ENCODE measurements around the gene RALGAPA2. TPM values are rescaled to one million over a fixed set of nuclear protein-coding genes. Genes with fewer than 3 reads are reported as not detected.

RALGAPA2 gene
- total RNA-seq, 1 donor from 2014 or later = 22.1 TPM

DNA sequence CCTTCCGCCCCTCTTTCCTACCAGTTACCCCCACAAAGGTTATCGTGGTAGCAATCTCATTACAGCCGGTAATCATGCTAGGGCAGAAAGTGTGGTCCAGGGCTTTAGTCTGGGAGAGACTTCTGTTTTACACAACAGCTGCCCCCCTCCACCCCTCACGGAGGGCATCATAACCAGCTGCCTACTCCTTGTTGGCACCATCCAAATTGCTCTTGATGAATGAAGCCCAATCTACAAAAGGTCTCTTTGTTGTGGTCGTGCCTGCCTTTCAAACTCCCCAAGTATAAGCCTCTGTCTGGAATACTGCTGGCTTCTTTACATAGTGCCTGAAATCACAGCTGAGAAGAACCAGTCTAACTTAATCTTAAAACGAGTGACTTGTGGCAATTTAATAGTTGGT lies 186.7 kb downstream of the RALGAPA2 start:
- no peaks in the 10 kb centered on the region for H3K9me3 Mint-ChIP-seq
- no peak overlapping the region for H3K27ac Mint-ChIP-seq
- no peaks in the 10 kb centered on the region for H3K27me3 Mint-ChIP-seq (ENCODE audit: low read depth)
- H3K4me3 Mint-ChIP-seq (ENCODE audit: low read depth) = no peak overlapping the region
- peaks cover 5% of the 10 kb centered on the region for H3K36me3 Mint-ChIP-seq (ENCODE audit: low read depth)
- peaks cover 4% of the 10 kb centered on the region for H3K4me1 Mint-ChIP-seq (ENCODE audit: low read depth)
- no peak for DNase-seq (ENCODE audit: low spot score)
- intact Hi-C loops (cut with micrococcal nuclease) = no loop called here

DNA sequence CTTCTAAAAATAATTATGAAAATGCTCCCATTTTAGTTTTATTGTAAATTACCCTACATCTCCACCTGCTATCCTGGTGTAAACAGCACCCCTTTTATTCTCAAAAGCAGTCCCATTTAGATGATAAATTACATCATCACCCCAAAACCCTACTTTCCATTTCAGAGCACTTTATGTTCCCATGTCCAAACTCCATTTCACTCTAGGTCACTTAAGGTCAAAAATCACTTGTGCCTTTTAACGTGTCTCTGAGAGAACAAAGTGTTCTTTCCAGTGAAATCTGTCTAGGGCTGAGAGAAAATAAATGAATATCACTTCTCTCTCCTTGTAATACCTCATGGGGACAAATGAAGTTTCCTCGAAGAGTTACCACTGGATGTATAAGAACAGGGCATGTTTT lies 187.2 kb downstream of the RALGAPA2 start:
- H3K4me3 Mint-ChIP-seq (ENCODE audit: low read depth) = no peak overlapping the region
- H3K36me3 Mint-ChIP-seq (ENCODE audit: low read depth) = peaks cover 10% of the 10 kb centered on the region
- no peaks in the 10 kb centered on the region for H3K9me3 Mint-ChIP-seq
- no peak for DNase-seq (ENCODE audit: low spot score)
- peaks cover 4% of the 10 kb centered on the region for H3K4me1 Mint-ChIP-seq (ENCODE audit: low read depth)
- H3K27me3 Mint-ChIP-seq (ENCODE audit: low read depth) = no peaks in the 10 kb centered on the region
- H3K27ac Mint-ChIP-seq = no peak overlapping the region
- intact Hi-C loops (cut with micrococcal nuclease) = no loop called here

DNA sequence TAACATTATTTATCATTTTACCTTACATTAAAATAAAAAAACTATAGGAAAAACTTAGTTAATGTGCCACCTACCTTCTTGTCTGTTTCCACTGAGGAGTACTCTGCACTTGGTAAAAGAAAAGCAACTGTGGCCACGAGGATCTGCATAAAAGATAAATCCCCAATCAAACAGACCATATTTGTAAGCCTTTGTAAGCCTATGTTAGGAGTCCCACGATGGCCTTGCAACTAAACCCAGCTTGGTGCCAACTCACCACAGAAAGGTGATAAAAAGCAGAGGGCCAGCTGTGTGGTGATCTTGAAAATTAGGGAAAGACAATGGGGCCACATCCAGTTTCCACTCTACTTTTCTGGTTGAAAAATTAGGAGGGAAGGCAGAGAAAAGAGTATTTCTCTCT lies 187.7 kb downstream of the RALGAPA2 start:
- H3K4me3 Mint-ChIP-seq (ENCODE audit: low read depth) = no peak overlapping the region
- H3K9me3 Mint-ChIP-seq = no peaks in the 10 kb centered on the region
- no peaks in the 10 kb centered on the region for H3K27me3 Mint-ChIP-seq (ENCODE audit: low read depth)
- H3K4me1 Mint-ChIP-seq (ENCODE audit: low read depth) = peaks cover 4% of the 10 kb centered on the region
- intact Hi-C loops (cut with micrococcal nuclease) = no loop called here
- DNase-seq (ENCODE audit: low spot score) = no peak
- H3K36me3 Mint-ChIP-seq (ENCODE audit: low read depth) = peaks cover 13% of the 10 kb centered on the region
- H3K27ac Mint-ChIP-seq = no peak overlapping the region

GRCh38 chr20:20521736-20522135 lies 190.7 kb downstream of the RALGAPA2 start:
- intact Hi-C loops (cut with micrococcal nuclease) = no loop called here
- Mint-ChIP-seq H3K4me1 (ENCODE audit: low read depth) (peaks cover 4% of the 10 kb centered on the region), H3K36me3 (ENCODE audit: low read depth) (peaks cover 29% of the 10 kb centered on the region), H3K9me3 (no peaks in the 10 kb centered on the region), H3K27me3 (ENCODE audit: low read depth) (no peaks in the 10 kb centered on the region), H3K4me3 (ENCODE audit: low read depth) (no peak overlapping the region), H3K27ac (no peak overlapping the region)
- DNase-seq (ENCODE audit: low spot score) = no peak

DNA sequence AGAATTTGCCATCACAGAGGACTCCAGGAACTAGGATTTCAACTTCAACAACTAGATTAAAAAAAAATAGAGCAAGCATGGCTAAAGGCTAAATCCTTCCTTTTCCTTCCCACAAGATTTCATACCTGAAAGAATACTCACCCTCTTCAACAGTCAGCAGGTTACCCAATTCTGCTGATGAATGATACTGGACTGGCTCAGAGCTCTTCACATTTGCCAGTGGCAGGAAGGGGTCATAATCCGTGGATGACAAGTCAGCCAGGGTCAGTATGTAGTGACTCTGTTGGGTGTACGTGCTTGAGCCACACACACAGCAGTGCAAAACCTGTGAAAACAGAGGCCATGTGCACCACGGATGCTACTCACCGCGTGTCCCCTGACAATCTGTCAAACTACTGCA lies 191.7 kb downstream of the RALGAPA2 start:
- no peak overlapping the region for H3K27ac Mint-ChIP-seq
- DNase-seq (ENCODE audit: low spot score) = no peak
- peaks cover 4% of the 10 kb centered on the region for H3K4me1 Mint-ChIP-seq (ENCODE audit: low read depth)
- intact Hi-C loops (cut with micrococcal nuclease) = no loop called here
- no peak overlapping the region for H3K4me3 Mint-ChIP-seq (ENCODE audit: low read depth)
- H3K27me3 Mint-ChIP-seq (ENCODE audit: low read depth) = no peaks in the 10 kb centered on the region
- peaks cover 38% of the 10 kb centered on the region for H3K36me3 Mint-ChIP-seq (ENCODE audit: low read depth)
- H3K9me3 Mint-ChIP-seq = no peaks in the 10 kb centered on the region

DNA sequence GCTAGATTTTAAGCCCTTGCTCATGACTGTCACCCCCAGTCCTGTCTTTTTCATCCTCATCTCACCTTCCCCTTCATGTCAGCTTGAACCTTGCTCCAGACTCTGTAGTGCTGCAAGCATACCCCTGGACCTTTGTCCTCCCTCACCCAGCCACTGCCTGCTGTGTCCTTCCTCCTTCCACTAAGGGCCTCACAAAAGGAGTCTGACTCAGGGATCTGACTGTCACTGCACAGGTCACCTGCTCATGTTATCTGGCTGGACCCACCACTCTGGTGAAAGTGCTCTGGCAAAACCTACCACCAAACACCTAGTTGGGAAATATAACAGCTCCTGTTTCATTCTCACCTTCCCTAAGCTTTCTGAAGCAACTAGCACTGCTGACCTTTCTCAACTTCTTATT lies 193.2 kb downstream of the RALGAPA2 start:
- Mint-ChIP-seq H3K9me3 (peaks cover 7% of the 10 kb centered on the region), H3K36me3 (ENCODE audit: low read depth) (peaks cover 54% of the 10 kb centered on the region), H3K27me3 (ENCODE audit: low read depth) (no peaks in the 10 kb centered on the region), H3K4me1 (ENCODE audit: low read depth) (peaks cover 4% of the 10 kb centered on the region), H3K27ac (no peak overlapping the region), H3K4me3 (ENCODE audit: low read depth) (no peak overlapping the region)
- intact Hi-C loops (cut with micrococcal nuclease) = no loop called here
- no peak for DNase-seq (ENCODE audit: low spot score)

GRCh38 chr20:20518263-20518662 lies 194.2 kb downstream of the RALGAPA2 start:
- DNase-seq (ENCODE audit: low spot score) = no peak
- Mint-ChIP-seq H3K9me3 (peaks cover 10% of the 10 kb centered on the region), H3K36me3 (ENCODE audit: low read depth) (peaks cover 64% of the 10 kb centered on the region), H3K27ac (no peak overlapping the region), H3K4me3 (ENCODE audit: low read depth) (no peak overlapping the region), H3K4me1 (ENCODE audit: low read depth) (peaks cover 4% of the 10 kb centered on the region), H3K27me3 (ENCODE audit: low read depth) (no peaks in the 10 kb centered on the region)
- intact Hi-C loops (cut with micrococcal nuclease) = no loop called here

DNA sequence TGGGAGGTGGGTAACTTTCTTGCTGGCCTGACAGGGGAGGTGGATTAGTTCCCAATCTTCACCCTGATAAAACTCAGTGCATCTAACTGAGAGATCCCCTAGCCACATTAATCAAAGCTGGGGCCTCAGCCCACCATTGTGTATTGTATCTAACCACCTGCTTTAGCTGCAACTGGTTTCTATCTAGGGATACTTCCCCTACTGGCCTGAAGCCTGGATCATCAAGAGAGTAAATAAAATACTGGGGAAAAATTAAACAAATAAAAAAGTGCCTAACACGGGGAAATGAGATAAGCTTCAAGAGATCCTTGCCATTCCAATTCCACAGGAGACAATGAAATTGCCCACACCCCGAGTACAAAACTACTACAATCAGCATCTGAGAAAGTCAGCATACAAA lies 195.1 kb downstream of the RALGAPA2 start:
- H3K27me3 Mint-ChIP-seq (ENCODE audit: low read depth) = no peaks in the 10 kb centered on the region

GRCh38 chr20:20513720-20514119 lies 198.7 kb downstream of the RALGAPA2 start:
- Mint-ChIP-seq H3K9me3 (peaks cover 10% of the 10 kb centered on the region), H3K4me3 (ENCODE audit: low read depth) (no peak overlapping the region), H3K36me3 (ENCODE audit: low read depth) (peaks cover 81% of the 10 kb centered on the region), H3K27me3 (ENCODE audit: low read depth) (no peaks in the 10 kb centered on the region), H3K27ac (no peak overlapping the region), H3K4me1 (ENCODE audit: low read depth) (peaks cover 5% of the 10 kb centered on the region)
- no peak for DNase-seq (ENCODE audit: low spot score)
- intact Hi-C loops (cut with micrococcal nuclease) = no loop called here

More for the DNA sequence above, 195.1 kb downstream of the RALGAPA2 start:
- Mint-ChIP-seq H3K4me1 (ENCODE audit: low read depth) (peaks cover 4% of the 10 kb centered on the region), H3K4me3 (ENCODE audit: low read depth) (no peak overlapping the region), H3K27ac (no peak overlapping the region), H3K36me3 (ENCODE audit: low read depth) (peaks cover 73% of the 10 kb centered on the region), H3K9me3 (peaks cover 10% of the 10 kb centered on the region)
- intact Hi-C loops (cut with micrococcal nuclease) = no loop called here
- no peak for DNase-seq (ENCODE audit: low spot score)

- Mint-ChIP-seq H3K9me3 (no peaks in the 10 kb centered on the region), H3K36me3 (ENCODE audit: low read depth) (peaks cover 47% of the 10 kb centered on the region), H3K4me3 (ENCODE audit: low read depth) (no peak overlapping the region), H3K27ac (no peak overlapping the region), H3K4me1 (ENCODE audit: low read depth) (peaks cover 30% of the 10 kb centered on the region), H3K27me3 (ENCODE audit: low read depth) (no peaks in the 10 kb centered on the region)
- no peak for DNase-seq (ENCODE audit: low spot score)
- intact Hi-C loops (cut with micrococcal nuclease) = loop anchor here (2.0 kb wide), 1 partner anchor 15 kb away; no protein-coding TSS in a partner anchor
These were observed 206.9 kb downstream of the RALGAPA2 start for GRCh38 chr20:20505554-20505953.

GRCh38 chr20:20503777-20504530 lies 208.5 kb downstream of the RALGAPA2 start:
- Mint-ChIP-seq H3K27me3 (ENCODE audit: low read depth) (no peaks in the 10 kb centered on the region), H3K4me1 (ENCODE audit: low read depth) (peaks cover 33% of the 10 kb centered on the region), H3K27ac (no peak overlapping the region), H3K9me3 (no peaks in the 10 kb centered on the region), H3K36me3 (ENCODE audit: low read depth) (peaks cover 43% of the 10 kb centered on the region), H3K4me3 (ENCODE audit: low read depth) (no peak overlapping the region)
- DNase-seq (ENCODE audit: low spot score) = no peak
- intact Hi-C loops (cut with micrococcal nuclease) = loop anchor here (1.0 to 5.0 kb wide), 3 partner anchors 9 to 37 kb away; no protein-coding TSS in a partner anchor

GRCh38 chr20:20501128-20501527 lies 211.3 kb downstream of the RALGAPA2 start:
- H3K27me3 Mint-ChIP-seq (ENCODE audit: low read depth) = no peaks in the 10 kb centered on the region
- no peak overlapping the region for H3K4me3 Mint-ChIP-seq (ENCODE audit: low read depth)
- no peaks in the 10 kb centered on the region for H3K9me3 Mint-ChIP-seq
- peaks cover 58% of the 10 kb centered on the region for H3K4me1 Mint-ChIP-seq (ENCODE audit: low read depth)
- intact Hi-C loops (cut with micrococcal nuclease) = loop anchor here (5.0 kb wide), 1 partner anchor 34 kb away; no protein-coding TSS in a partner anchor
- H3K36me3 Mint-ChIP-seq (ENCODE audit: low read depth) = peaks cover 56% of the 10 kb centered on the region
- no peak for DNase-seq (ENCODE audit: low spot score)
- peak overlapping the region; percentile 11 for H3K27ac Mint-ChIP-seq

GRCh38 chr20:20500312-20500711 lies 212.1 kb downstream of the RALGAPA2 start:
- H3K4me1 Mint-ChIP-seq (ENCODE audit: low read depth) = peaks cover 63% of the 10 kb centered on the region

More at GRCh38 chr20:20500312-20500711, 212.1 kb downstream of the RALGAPA2 start:
- Mint-ChIP-seq H3K36me3 (ENCODE audit: low read depth) (peaks cover 59% of the 10 kb centered on the region), H3K27ac (no peak overlapping the region), H3K9me3 (no peaks in the 10 kb centered on the region), H3K27me3 (ENCODE audit: low read depth) (no peaks in the 10 kb centered on the region), H3K4me3 (ENCODE audit: low read depth) (no peak overlapping the region)
- DNase-seq (ENCODE audit: low spot score) = no peak
- intact Hi-C loops (cut with micrococcal nuclease) = loop anchor here (5.0 kb wide), 1 partner anchor 33 kb away; no protein-coding TSS in a partner anchor
